Measurements from ENCODE around the gene PALLD. TPM values are rescaled to one million over a fixed set of nuclear protein-coding genes. Genes with fewer than 3 reads are reported as not detected.

The PALLD gene
- total RNA-seq, 1 experiment from 2014 or later, result 95.9 TPM

DNA sequence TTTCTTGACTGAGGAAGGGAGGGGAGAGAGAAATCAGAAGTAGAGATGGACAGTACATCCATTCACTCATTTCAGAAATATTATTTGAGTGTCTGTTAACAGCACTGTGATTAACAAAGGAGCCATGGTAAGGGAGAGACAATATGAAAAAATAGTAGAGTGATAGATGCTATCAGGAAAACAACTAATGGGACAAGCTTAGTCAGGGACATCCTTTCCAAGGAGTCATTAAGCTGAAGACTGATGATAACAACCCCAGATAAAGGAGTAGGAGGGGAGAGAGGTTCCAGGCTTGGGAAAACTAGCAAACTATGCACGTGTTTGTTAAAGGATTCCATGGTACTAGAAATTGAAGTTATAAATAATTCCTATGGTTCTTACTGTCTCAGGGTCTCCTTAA lies 391.0 kb downstream of the PALLD start:
- DNase-seq (ENCODE audit: low read depth), result no peak
- in situ Hi-C loops (cut with HindIII; ENCODE audit: low pct_unique_long_range_greater_than_20kb, low sequenced_read_pairs), result no loop called here

DNA sequence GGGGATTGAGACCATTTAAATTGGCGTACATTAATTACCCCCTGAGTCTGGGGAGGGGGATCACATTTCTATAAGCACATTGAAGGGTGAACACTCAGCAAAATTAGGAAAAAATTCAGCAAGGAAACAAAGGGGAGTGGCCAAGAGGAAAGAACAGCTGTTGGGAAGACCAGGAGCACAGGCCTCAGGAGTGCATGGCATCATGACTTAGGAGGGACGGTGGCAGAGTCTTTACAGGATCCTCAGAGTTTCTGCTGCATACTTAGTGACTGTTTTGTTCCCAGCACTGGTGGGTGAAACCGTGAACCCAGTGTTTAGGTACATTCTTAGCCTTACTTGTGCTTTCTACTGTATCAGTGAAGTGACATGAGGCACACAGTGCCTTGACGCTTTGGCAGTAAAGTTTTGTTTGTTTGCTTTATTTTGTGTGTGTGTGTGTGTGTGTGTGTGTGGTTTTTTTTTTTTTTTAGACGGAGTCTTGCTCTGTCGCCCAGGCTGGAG lies 391.9 kb downstream of the PALLD start:
- in situ Hi-C loops (cut with HindIII; ENCODE audit: low pct_unique_long_range_greater_than_20kb, low sequenced_read_pairs), result no loop called here

DNA sequence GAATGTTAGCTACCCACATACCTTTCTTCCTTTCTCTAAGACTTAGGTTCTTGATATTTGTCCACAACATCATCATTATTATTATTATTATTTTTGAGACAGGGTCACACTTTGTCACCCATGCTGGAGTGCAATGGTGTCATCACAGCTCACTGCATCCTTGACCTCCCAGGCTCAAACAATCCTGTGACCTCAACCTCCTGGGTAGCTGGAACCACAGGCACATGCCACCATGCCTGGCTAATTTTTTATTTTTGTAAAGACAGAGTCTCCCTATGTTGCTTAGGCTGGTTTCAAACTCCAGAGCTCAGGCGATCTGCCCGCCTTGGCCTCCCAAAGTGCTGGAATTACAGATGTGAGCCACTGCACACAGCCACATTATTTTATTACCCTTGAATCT lies 394.2 kb downstream of the PALLD start:
- no peak for DNase-seq (ENCODE audit: low read depth)
- in situ Hi-C loops (cut with HindIII; ENCODE audit: low pct_unique_long_range_greater_than_20kb, low sequenced_read_pairs), result no loop called here

More for the DNA sequence above, 391.9 kb downstream of the PALLD start:
- no peak for DNase-seq (ENCODE audit: low read depth)

DNA sequence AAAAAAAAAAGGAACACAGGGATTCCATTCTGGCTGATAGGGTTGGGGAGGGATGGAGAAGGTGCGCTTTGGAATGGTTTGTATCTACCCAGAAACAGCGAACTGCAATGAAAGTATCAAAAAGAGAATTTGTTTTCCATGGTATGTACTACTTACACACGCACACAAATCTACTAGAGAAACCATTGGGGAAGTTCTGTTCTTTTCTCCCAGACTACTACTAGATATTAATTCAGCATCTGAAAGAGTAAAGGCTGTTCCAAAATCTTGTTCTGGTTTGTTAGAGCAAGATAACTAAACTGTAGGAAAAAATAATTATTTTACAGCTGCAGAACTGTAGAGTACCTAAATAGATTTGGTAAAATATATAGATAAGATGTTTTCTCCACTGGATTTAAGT lies 394.8 kb downstream of the PALLD start:
- no peak for DNase-seq (ENCODE audit: low read depth)
- in situ Hi-C loops (cut with HindIII; ENCODE audit: low pct_unique_long_range_greater_than_20kb, low sequenced_read_pairs), result no loop called here

DNA sequence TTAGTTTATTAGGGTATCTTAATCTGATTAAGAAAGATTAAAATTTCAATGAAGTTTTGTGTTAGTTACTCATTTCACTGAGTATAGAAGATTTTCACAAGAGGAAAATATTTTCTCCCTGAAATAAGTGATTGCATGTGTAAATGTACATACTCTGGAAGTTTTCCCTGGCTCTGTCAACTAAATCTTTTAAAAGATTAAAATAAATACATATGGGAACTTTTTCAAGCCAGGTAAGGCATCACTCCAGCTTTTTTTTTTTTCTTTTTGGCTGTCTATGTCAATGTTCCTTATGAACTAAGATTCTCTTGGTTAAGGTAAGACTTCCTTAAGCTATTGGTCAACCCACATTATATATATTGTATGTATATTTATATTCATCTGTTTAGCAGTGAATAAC lies 395.6 kb downstream of the PALLD start:
- no peak for DNase-seq (ENCODE audit: low read depth)
- in situ Hi-C loops (cut with HindIII; ENCODE audit: low pct_unique_long_range_greater_than_20kb, low sequenced_read_pairs), result no loop called here

DNA sequence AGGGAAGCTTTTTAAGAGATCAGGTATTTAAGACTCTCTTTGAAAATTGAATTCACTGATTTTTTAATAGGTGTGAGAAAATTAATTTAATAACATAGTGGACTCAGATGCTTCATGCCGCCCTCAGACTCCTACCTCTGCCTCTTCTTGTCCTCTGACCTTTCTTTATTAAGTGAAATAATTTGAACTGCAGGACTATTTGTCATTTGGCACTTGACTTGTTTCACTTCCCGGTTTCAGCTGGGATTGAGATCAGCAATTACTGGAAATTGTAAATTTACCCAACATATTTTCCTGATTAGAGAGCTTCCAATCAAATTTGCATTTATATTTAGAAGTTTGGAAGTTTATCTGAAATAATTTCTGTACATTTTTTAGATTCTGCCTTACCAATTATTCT lies 396.4 kb downstream of the PALLD start:
- in situ Hi-C loops (cut with HindIII; ENCODE audit: low pct_unique_long_range_greater_than_20kb, low sequenced_read_pairs), result no loop called here
- DNase-seq (ENCODE audit: low read depth), result no peak

DNA sequence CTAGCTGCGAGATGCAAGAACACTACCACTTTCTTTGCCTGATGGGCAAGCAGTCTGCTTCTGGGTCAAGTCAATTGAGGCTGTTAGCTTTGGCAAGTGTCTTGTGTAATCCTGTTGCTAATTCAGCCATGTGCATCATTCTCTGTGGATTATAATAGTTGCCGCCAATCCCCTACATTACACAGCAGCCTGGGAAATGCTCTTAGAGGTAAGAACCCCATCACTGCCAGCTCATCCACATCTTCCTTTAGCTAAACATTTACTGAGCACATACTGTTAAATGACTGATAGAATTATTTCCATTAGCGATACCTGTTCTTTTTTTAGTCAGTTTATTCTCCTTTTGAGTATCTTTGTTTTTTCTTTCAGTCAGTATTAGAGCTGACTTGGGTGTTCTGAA lies 397.0 kb downstream of the PALLD start:
- no peak for DNase-seq (ENCODE audit: low read depth)

DNA sequence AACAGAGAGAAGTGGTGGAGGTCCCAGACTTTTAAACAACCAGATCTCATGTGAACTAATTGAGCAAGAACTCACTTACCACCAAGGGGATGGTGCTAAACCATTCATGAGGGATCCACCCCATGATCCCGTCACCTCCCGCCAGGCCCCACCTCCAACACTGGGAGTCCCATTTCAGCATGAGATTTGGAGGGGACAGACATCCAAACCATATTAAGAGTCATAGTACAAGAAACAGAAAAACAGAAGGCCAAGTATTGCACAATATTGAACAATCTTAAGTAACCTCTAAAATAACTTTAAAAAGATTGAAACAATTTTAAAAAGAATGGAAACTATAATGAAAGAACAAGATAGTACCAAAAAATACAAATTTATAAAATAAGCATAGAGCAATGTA lies 403.2 kb downstream of the PALLD start:
- in situ Hi-C loops (cut with HindIII; ENCODE audit: low pct_unique_long_range_greater_than_20kb, low sequenced_read_pairs), result no loop called here
- DNase-seq (ENCODE audit: low read depth), result no peak

More for the DNA sequence above, 397.0 kb downstream of the PALLD start:
- in situ Hi-C loops (cut with HindIII; ENCODE audit: low pct_unique_long_range_greater_than_20kb, low sequenced_read_pairs), result no loop called here

DNA sequence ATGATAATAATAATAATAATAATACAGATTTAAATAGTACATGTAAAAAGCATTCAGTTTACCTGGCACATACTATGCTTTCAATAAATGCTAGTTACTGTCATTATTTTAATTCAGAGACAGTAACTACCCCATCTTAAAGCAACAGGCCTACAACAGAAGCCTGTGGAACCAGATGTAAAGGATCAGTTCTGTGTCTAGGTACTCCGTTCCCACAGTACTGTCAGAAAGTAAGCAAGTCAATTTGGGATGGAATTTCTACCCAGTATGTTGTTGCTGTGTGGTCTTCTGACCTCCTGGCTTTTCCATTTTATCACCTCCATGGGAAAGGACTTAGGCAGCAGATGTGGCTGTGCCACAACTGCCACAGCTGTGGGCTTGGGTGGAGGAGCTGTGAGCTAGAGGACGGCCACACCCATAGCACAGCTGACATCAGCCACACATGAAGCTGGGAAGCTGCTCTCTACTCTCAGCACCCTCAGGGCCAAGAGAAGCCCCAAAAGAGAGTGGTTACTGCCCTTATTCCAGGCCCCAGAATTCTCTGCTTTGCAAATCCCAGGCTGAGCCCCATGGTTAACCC lies 410.4 kb downstream of the PALLD start:
- DNase-seq (ENCODE audit: low read depth), result no peak
- in situ Hi-C loops (cut with HindIII; ENCODE audit: low pct_unique_long_range_greater_than_20kb, low sequenced_read_pairs), result no loop called here

DNA sequence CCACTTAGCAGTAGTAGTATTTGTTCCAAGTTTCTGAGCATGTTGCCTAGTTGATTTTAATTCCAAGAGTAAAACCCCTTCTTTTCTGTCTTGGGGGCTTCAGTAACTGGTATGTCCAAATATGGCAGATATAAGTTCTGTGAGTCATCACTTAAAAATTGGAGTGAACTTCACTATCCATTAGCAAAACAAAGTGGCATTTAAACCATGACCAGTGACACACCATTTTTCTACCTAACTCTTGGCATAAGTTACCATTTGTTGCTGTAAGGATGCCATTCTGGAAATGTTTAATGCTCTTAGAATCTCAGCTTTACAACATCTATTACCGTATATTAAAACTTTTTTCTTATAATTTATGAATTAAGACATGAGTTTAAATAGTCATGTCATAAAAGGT lies 411.2 kb downstream of the PALLD start:
- in situ Hi-C loops (cut with HindIII; ENCODE audit: low pct_unique_long_range_greater_than_20kb, low sequenced_read_pairs), result no loop called here
- DNase-seq (ENCODE audit: low read depth), result no peak

DNA sequence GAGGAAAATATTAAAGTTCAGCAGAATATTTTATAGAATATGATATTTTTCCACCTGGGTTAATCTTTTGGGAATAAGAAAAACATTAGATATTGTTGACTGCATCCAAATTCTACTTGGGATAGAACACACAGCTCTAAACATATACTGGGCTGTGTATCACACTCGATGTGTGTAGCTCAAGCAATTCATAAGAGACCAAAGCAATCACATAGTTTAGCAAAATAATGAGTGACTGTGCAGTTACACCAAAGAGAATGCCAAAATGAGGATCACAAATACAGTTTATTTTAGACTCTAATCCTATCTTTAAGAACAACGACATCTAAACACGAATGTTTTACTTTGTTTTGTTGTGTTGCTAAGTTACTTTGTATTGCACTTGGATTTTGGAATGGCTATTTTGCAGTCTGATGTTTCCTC lies 412.0 kb downstream of the PALLD start:
- DNase-seq (ENCODE audit: low read depth), result no peak
- in situ Hi-C loops (cut with HindIII; ENCODE audit: low pct_unique_long_range_greater_than_20kb, low sequenced_read_pairs), result no loop called here

DNA sequence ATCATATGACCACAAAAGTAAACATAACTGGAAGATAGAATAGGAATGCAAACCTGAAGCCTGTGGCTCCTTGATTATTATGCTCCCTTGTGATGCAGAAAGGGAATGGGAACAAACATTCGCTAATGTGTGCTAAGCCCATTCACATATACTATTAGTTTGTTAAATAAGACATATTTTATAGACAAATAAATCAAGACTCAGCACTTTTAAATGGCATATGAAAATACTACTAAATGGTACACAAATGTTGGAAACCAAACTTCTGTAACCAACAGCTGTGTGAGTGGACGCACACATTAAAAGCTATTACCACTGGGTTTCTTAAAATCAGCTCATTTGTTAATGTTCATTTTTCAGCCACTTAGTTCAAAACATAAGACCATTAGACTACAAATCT lies 417.2 kb downstream of the PALLD start:
- in situ Hi-C loops (cut with HindIII; ENCODE audit: low pct_unique_long_range_greater_than_20kb, low sequenced_read_pairs), result no loop called here
- no peak for DNase-seq (ENCODE audit: low read depth)

DNA sequence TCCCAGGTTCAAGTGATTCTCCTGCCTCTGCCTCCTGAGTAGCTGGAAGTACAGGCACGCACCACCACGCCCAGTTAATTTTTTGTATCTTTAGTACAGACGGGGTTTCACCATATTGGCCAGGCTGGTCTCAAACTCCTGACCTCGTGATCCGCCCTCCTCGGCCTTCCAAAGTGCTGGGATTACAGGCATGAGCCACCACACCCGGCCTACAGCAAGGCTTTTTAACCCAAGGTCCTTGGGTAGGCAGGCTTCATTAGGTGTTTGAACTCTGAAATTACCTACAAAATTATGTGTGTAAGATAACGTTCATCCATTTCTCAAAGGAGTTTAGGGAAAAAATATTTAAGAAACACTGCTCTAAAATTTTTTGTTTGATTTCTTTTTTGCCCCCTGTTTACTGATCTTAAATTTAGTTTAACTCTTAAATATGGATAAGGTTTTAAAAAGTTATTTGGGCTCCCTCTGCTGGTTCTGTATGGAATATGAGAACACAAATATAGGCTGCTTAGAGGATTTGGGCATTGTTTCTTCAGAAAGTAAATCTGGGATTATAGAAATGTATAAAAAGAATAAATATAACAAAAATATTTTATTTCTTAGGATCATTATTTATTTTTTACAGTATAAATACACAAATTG lies 420.4 kb downstream of the PALLD start:
- in situ Hi-C loops (cut with HindIII; ENCODE audit: low pct_unique_long_range_greater_than_20kb, low sequenced_read_pairs), result no loop called here
- DNase-seq (ENCODE audit: low read depth), result no peak

DNA sequence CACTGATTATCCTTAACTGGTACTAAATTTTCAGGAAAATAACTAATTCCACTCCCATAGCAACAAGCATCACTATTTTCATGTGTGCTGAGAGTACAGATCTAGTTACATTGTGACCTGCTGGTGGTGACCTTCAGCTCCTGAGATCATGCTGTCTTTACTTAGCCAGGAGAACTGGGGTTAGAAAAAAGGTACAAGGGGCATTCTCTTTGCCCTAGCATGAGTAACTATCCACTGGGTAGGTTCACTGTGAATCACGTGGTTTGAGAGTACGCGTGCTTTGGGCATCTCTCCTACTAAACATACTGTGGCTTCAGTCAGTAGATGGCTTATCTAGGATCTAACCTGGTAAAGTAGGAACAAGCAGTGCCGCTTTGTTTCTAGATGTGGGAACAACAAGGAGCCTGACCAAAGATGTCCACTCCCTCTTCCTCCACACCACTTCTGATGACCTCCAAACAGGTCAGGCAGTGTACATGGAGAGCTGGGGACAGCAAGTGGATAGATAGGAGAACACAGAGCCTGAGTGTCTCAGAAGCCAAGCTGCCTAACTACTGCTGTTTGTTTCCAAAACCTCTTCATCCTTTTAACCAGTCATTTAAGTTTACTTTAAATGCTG lies 423.0 kb downstream of the PALLD start:
- in situ Hi-C loops (cut with HindIII; ENCODE audit: low pct_unique_long_range_greater_than_20kb, low sequenced_read_pairs), result no loop called here
- DNase-seq (ENCODE audit: low read depth), result no peak

DNA sequence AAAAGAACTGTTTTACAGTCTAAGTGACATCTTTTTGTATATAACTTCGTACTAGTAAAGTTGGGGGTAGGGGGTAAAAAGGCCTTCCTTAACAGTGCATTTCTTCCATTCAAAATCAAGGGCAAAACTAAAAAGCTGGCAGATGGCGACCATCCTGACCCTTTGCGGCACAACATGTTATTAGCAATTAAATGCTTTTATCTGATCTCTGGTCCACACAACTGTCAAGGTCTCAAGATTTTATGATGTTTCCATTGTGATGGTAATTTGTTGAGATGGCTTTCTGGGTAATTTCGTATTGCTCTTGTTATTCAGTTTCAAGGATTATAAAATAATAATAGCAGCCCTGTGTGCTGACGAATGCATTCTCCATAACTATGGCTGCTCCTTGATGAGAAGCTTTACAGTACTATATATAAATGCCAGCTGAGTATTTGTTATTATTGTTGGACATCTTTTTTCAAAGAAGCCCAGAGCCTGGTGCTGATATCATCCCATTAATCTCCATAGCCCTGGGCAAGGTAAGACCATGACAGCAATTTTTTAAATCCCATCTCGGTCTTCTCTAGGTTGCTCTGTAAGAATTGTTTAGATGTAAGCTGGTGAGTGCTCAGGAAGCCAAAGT lies 423.7 kb downstream of the PALLD start:
- in situ Hi-C loops (cut with HindIII; ENCODE audit: low pct_unique_long_range_greater_than_20kb, low sequenced_read_pairs), result no loop called here
- no peak for DNase-seq (ENCODE audit: low read depth)

DNA sequence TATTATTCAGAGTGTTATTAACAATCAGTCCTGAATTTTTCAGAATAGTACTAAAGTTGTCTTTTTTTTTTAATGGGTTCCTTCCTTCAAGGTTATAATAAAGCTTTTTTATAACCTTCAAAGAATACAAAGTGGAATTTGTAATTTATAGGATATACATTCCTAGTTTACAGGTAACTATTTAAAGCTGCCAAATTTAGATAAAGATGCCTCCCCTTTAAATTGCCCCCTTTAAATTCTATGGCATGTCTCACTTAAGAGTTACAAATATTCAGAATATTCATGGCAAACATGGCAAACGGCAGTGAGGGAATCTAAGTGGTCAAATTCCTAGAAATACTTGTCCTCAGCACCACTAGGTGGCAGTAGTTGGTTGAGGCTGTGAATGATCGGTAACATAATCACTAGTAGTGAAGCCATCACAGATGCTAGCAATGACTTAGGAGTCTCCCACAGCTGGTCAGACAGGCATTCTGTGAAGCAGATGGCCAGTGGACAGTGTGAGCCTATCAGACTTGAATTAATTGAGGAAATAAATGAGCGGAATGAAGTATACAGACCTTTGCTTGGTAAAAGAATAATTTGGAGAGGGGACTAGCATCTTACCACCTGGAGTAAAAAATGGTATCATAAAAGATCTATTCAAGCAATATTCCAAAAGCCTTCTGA lies 426.8 kb downstream of the PALLD start:
- peak; percentile 40 for DNase-seq (ENCODE audit: low read depth)

DNA sequence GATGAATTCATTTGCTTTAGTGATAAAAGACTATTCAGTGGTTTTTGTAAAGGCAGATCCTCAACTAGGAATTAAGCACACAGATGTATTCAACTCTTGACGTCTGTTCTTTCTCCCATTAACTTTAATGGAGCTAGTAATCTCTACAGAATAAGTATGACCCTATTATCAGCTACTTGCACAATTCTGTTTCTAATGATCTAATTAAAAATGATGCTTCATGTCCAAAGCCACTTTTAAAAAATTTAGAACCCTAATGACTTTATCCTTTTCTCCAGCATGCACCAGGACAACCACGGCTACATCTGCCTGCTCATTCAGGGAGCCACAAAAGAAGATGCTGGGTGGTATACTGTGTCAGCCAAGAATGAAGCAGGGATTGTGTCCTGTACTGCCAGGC lies 427.8 kb downstream of the PALLD start:
- in situ Hi-C loops (cut with HindIII; ENCODE audit: low pct_unique_long_range_greater_than_20kb, low sequenced_read_pairs), result no loop called here
- DNase-seq (ENCODE audit: low read depth), result no peak

More for the DNA sequence above, 426.8 kb downstream of the PALLD start:
- in situ Hi-C loops (cut with HindIII; ENCODE audit: low pct_unique_long_range_greater_than_20kb, low sequenced_read_pairs), result no loop called here

DNA sequence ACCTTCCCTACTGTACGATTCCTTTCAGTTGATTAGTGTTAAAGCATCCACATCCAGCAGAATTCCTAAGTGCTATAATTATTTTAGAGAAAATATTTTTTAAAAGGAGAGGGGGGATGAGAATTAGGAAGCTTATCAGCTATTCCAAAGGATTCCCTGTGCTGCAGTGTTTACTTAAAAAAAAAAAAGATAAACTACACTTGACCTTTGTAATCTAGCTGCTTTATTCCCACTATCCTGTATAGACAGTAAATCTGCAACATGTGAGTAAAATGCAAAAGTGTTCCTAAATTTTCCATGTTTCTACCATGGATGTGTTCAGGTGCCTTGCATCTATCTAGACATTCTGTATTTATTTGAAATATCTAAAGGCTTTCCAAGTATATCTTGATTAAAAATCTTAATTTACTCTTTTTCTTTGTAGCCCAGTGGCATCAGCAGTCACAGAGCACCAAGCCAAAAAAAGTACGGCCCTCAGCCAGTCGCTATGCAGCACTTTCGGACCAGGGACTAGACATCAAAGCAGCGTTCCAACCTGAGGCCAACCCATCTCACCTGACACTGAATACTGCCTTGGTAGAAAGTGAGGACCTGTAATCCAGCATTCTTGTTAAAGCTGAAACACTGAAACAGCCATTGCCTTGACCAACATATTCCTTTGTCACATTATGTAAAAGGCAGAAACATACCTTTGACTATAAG lies 429.1 kb downstream of the PALLD start:
- DNase-seq (ENCODE audit: low read depth), result no peak
- in situ Hi-C loops (cut with HindIII; ENCODE audit: low pct_unique_long_range_greater_than_20kb, low sequenced_read_pairs), result no loop called here
